HG03196 (cell line): ENCODE results near the gene NEURL4.
A peak's percentile ranks its signal among the peaks of the same experiment; 100 is the strongest.

ENCODE experiments used
- ATAC-seq: cut with Tn5 transposase; IDR thresholded peaks from one replicate; pipeline ENCODE4 v1.9.1; 2021; ENCODE audit not compliant: unreplicated experiment

NEURL4 gene

GRCh38 chr17:7306911-7307685, 22.0 kb downstream of the NEURL4 start, which contains the start of gene EIF5A:
Gene EIF5A, plus strand, starts transcription at chr17:7307628. Its CDS starts 2,008 bp downstream, at chr17:7309636.
- peak; percentile 69 for ATAC-seq

GRCh38 chr17:7304179-7304578, 25.0 kb downstream of the NEURL4 start:
- ATAC-seq, result no peak

DNA sequence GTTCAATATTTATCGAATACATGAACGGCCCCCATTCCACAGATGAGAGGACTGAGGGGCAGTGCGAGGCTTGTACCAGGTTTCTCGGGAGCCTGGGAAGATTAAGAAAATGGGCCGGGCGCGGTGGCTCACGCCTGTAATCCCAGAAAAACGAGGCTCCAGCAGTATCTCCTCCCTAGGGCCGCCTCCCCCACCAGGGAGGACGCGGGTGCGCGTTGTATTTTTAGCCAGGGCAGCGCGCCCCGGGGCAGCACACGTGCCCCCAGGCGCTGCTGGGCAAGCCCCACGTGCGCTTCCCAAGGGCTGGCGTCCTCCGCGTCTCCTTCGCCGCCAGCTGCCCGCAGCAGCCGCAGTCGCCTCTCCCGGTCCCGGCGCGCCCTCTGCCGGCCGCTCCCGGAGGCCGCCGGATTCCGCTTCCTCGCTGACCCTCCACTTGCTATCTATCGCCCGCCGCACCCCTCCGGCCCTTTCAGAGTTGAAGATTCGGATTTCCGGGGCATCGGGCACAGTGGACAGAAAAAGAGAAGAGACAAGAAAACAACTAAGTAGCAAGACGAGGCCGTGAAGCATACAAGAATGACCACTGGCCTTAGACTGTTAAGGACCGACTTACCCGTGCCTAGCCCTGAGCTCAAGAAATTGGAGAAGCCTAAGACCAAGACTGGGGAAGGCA, 32.8 kb downstream of the NEURL4 start:
- ATAC-seq, result peak; percentile 48

DNA sequence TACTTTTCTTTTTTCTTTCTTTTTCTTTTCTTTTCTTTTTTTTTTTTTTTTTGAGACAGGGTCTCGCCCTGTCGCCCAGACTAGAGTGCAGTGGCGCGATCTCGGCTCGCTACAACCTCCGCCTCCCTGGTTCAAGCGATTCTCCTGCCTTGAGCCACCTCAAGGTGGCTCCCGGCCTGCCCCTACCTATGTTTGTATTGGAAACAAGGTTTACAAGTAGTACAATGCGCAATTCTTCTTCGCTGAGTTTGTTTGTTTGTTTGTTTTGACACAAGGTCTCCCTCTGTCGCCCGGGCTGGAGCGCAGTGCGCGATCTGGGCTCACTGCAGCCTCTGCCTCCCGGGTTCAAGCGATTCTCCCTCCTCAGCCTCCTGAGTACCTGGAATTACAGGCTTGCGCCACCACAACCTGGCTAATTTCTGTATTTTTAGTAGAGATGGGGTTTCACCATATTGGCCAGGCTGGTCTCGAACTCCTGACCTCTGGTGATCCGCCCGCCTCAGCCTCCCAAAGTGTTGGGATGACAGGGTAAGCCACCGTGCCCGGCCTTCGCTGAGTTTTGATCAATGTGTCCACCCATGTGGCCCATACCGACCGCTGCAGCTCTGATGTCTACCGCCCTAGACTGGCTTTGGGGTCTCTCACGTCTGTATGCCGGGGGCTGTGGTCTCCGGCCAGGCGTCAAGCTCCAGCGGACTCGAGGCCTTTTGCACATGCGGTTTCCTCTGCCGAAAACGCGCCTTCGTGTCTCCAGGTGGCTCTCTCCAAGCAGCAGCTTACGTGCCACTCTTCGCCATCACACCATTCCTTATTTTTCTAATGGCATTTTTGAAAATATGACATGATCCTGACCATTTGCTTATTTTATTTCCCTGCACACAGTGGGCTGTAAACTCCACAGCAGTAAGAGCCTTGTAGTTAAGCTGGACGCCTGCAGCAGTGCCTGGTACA, 33.6 kb downstream of the NEURL4 start:
- ATAC-seq, result no peak

- no peak for ATAC-seq
These were observed 34.5 kb downstream of the NEURL4 start, which contains the start of gene YBX2 for GRCh38 chr17:7294614-7295153. Gene YBX2, minus strand, starts transcription at chr17:7294639. Its CDS starts 139 bp downstream, at chr17:7294500.

DNA sequence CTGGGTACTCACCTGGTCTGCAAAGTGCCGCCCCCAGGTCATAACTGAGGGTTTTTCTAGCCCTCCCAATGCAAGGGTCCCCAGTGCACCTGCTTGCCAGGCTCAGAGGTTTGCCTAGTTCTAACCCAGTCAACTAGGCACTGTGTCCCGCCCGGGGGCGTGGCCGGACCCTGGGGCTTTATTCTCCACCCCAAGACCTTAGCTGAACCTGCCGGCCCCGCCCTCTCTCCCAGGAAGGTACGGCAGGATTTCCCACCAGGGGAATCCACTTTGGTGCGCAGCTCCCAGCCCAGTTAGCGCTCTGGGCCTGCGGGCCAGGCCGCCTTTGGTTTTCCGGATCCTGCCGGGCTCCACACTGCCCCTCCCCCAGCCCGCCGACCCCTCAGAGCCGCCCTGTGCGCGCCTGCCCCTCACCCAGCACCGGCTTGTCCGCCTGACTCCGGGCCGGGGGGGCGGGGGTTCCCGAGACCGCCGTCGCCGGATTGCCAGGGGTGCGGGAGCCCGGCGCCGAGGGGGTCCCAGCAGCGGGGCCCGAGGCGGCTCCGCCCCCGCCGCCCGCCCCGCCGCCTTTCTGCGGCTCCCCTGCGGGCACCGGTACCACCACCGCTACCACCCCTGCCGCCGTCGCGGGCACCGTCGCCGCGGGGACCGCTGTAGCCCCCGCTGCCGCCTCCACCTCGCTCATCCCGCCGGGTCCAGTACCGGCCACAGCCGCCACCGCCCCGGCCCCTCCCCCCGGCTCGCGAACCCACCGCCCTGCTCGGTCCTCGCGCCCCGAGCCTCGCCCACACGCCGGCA, 35.1 kb downstream of the NEURL4 start:
- no peak for ATAC-seq

GRCh38 chr17:7293159-7293558, 36.0 kb downstream of the NEURL4 start:
- ATAC-seq, result no peak

GRCh38 chr17:7292729-7293128, 36.4 kb downstream of the NEURL4 start:
- ATAC-seq, result no peak

GRCh38 chr17:7292194-7292593, 36.9 kb downstream of the NEURL4 start:
- ATAC-seq, result no peak

GRCh38 chr17:7290685-7291084, 38.5 kb downstream of the NEURL4 start:
- ATAC-seq, result no peak

DNA sequence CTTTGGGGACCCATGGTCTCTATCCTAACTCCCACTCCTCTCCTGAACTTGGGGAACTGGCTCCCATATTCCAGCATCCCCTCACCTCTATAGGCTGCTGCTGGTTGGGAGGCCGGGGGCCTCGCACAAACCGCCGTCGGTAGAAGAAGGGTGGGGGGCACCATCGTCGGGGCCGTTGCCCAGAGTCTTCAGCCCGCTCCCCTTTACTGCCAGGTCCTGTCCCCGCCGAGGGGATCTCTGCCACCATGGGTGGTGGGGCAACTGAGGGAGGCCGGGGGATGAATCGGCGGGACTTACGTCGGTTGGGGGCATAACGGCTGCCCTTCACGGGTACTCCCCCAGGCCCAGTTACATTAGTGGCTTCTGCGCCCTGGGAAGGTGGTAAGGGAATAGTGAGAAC, 39.0 kb downstream of the NEURL4 start:
- no peak for ATAC-seq

GRCh38 chr17:7289256-7290032, 39.7 kb downstream of the NEURL4 start:
- ATAC-seq, result no peak

- no peak for ATAC-seq
These were observed 43.5 kb downstream of the NEURL4 start for GRCh38 chr17:7285679-7286078.

- no peak for ATAC-seq
These were observed 44.2 kb downstream of the NEURL4 start for GRCh38 chr17:7284911-7285310.

DNA sequence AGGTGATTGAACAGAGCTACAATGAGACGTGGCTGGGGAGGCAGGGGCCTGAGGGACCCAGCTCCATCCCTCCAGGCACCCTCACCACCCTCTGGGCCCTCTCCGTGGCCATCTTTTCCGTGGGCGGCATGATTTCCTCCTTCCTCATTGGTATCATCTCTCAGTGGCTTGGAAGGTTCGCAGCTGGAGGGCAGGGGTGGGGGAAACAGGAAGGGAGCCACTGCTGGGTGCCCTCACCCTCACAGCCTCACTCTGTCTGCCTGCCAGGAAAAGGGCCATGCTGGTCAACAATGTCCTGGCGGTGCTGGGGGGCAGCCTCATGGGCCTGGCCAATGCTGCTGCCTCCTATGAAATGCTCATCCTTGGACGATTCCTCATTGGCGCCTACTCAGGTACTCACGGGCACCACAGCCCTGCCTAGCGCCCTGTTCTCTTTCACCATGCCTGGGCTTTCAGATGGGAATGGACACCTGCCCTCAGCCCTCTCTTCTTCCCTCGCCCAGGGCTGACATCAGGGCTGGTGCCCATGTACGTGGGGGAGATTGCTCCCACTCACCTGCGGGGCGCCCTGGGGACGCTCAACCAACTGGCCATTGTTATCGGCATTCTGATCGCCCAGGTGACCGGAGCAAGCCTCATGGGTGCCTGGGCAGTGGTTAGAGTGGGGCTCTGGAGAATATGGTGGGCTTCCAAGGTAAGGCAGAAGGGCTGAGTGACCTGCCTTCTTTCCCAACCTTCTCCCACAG, 45.5 kb downstream of the NEURL4 start:
- no peak for ATAC-seq

GRCh38 chr17:7282752-7283321, 46.3 kb downstream of the NEURL4 start:
- no peak for ATAC-seq

- no peak for ATAC-seq
These were observed 47.0 kb downstream of the NEURL4 start for GRCh38 chr17:7281953-7282751.
